T-cell (primary cell): ENCODE data around the gene RBM38. TPM values are rescaled to one million over a fixed set of nuclear protein-coding genes. Genes with fewer than 3 reads are reported as not detected.

Source experiments
- ATAC-seq, 4 experiments: fragments of 200-7000 bp in 3 of 4; fragments of 150-1000 bp in 1 of 4; cut with Tn5 transposase; replicated peaks in 1 of 4; 1 replicate in 3 of 4; 2 replicates in 1 of 4; pipeline ENCODE4 v1.10.0; 2021; ENCODE audit warnings: moderate library complexity in 3 of 4, mild to moderate bottlenecking in 2 of 4, moderate number of reproducible peaks in 1 of 4
- CTCF ChIA-PET, 2 donors: fragments of 300-600 bp; sonication (Branson Sonifier 250); formaldehyde crosslinking; loops; one replicate each; lab custom pipeline; 2022; ENCODE audit warnings: antibody characterized with exemption in 2 of 2; lab: Charles Lee
- POLR2A ChIA-PET, 2 donors: fragments of 300-600 bp; sonication (Branson Sonifier 250); formaldehyde crosslinking; loops; one replicate each; lab custom pipeline; 2022; ENCODE audit warnings: antibody characterized with exemption in 2 of 2; lab: Charles Lee
- DNase-seq, 35 experiments: peaks; one replicate each; pipeline versions ENCODE4 v3.0.0 to v3.0.0-alpha.2; 2013 to 2023
- H3K27ac ChIP-seq: one replicate; pipeline ENCODE4 v1.5.1; 2013; ENCODE audit warnings: low read length
- H3K27me3 ChIP-seq, 2 experiments: replicated peaks in 1 of 2; 1 replicate in 1 of 2; 2 replicates in 1 of 2; pipeline versions ENCODE4 v1.6.1 to v1.7.0; 2013; ENCODE audit warnings: low read length in 1 of 2, mixed read lengths in 1 of 2; ENCODE audit not compliant: control insufficient read depth in 2 of 2, insufficient read depth in 2 of 2; ENCODE audit errors: extremely low read depth in 1 of 2
- H3K36me3 ChIP-seq, 2 donors: 1 replicate in 1 of 2; 2 replicates in 1 of 2; pipeline versions ENCODE4 v1.6.1 to v1.7.0; 2013; ENCODE audit warnings: low read length in 1 of 2; ENCODE audit not compliant: control insufficient read depth in 2 of 2, insufficient read depth in 1 of 2; ENCODE audit errors: extremely low read depth in 1 of 2
- H3K4me1 ChIP-seq, 2 experiments: 1 replicate in 1 of 2; 2 replicates in 1 of 2; pipeline versions ENCODE4 v1.6.1 to v1.7.0; 2013; ENCODE audit warnings: low read length in 2 of 2, mixed read lengths in 1 of 2; ENCODE audit not compliant: insufficient read depth in 2 of 2, control insufficient read depth in 1 of 2; ENCODE audit errors: extremely low read depth in 1 of 2
- H3K4me3 ChIP-seq, 2 donors: 1 replicate in 1 of 2; 2 replicates in 1 of 2; pipeline versions ENCODE4 v1.5.1 to v1.7.0; 2013; ENCODE audit warnings: mild to moderate bottlenecking in 2 of 2, low read length in 1 of 2, moderate library complexity in 1 of 2; ENCODE audit not compliant: control insufficient read depth in 1 of 2; ENCODE audit errors: extremely low read depth in 1 of 2
- H3K9me3 ChIP-seq: 2 replicates; pipeline ENCODE4 v1.7.0; 2013
- H3K27ac Mint-ChIP-seq, 2 donors: one replicate each; pipeline ENCODE4 v1.8.0; 2020 to 2021; ENCODE audit warnings: mild to moderate bottlenecking in 2 of 2, mixed read lengths in 2 of 2
- H3K27me3 Mint-ChIP-seq, 2 donors: one replicate each; pipeline ENCODE4 v1.8.0; 2021 to 2022; ENCODE audit warnings: mixed read lengths in 2 of 2
- H3K36me3 Mint-ChIP-seq: one replicate; pipeline ENCODE4 v1.8.0; 2021; ENCODE audit warnings: mixed read lengths
- H3K4me1 Mint-ChIP-seq, 3 donors: one replicate each; pipeline ENCODE4 v1.8.0; 2020 to 2022; ENCODE audit warnings: mixed read lengths in 3 of 3, mild to moderate bottlenecking in 1 of 3
- H3K4me3 Mint-ChIP-seq, 3 donors: one replicate each; pipeline ENCODE4 v1.8.0; 2020 to 2022; ENCODE audit warnings: mild to moderate bottlenecking in 3 of 3, mixed read lengths in 3 of 3, moderate library complexity in 3 of 3
- H3K9me3 Mint-ChIP-seq, 3 donors: one replicate each; pipeline ENCODE4 v1.8.0; 2020 to 2022; ENCODE audit warnings: mixed read lengths in 3 of 3
- WGBS: methylation state at CpG from one replicate; pipeline ENCODE4 v1.1.5; 2013; ENCODE audit warnings: missing lambda C conversion rate; ENCODE audit not compliant: insufficient coverage; 5-methylcytosine and 5-hydroxymethylcytosine counted together
- total RNA-seq, 35 experiments: library from RNA in 6 of 35; stranded (reverse) in 6 of 35; fragments of 120-200 nt in 1 of 35; gene quantifications; one replicate each; pipeline versions ENCODE4 v1.2.1 to v1.2.4 and lab custom pipeline; 2013 to 2026

Gene RBM38
- total RNA-seq, 5 donors from 2014 or later (not counting 1 experiment from before 2014, with no cell fraction given): 111 to 271 (median 124) TPM

GRCh38 chr20:57433657-57434389, 42.6 kb downstream of the RBM38 start:
- Mint-ChIP-seq H3K4me3 (peak overlapping the region in 1 of 3 donors; percentile 81), H3K27me3 (no peaks in the 10 kb centered on the region), H3K36me3 (no peaks in the 10 kb centered on the region), H3K4me1 (peaks cover 66 to 74% (median 70%) of the 10 kb centered on the region in 3 donors), H3K9me3 (no peaks in the 10 kb centered on the region), H3K27ac (peak overlapping the region; percentile 83 to 88)
- Histone ChIP-seq H3K36me3 (no peaks in the 10 kb centered on the region), H3K27me3 (peaks cover 0 to 9% of the 10 kb centered on the region in 2 experiments), H3K9me3 (no peaks in the 10 kb centered on the region), H3K27ac (peak overlapping the region; percentile 84), H3K4me1 (peaks cover 50 to 75% of the 10 kb centered on the region in 2 experiments), H3K4me3 (no peak overlapping the region)
- CTCF ChIA-PET: interaction anchor here in 1 of 2 donors (1.0 kb wide), 1 partner anchor 54 kb away, joined by 3 read pairs; no protein-coding TSS in a partner anchor
- DNase-seq (peak in 13 of 35 experiments; percentile 17 to 57 (median 33)), ATAC-seq (peak; percentile 22 to 35 (median 26))
- POLR2A ChIA-PET: no interaction called here
- WGBS: 77% methylated on average over 12 of the region's 14 CpGs

GRCh38 chr20:57434390-57434700, 43.1 kb downstream of the RBM38 start:
- Mint-ChIP-seq H3K36me3 (no peaks in the 10 kb centered on the region), H3K4me1 (peaks cover 66 to 72% (median 68%) of the 10 kb centered on the region in 3 donors), H3K4me3 (peak overlapping the region in 1 of 3 donors; percentile 81), H3K27me3 (no peaks in the 10 kb centered on the region), H3K27ac (peak overlapping the region; percentile 83 to 88), H3K9me3 (no peaks in the 10 kb centered on the region)
- Histone ChIP-seq H3K4me3 (no peak overlapping the region), H3K36me3 (no peaks in the 10 kb centered on the region), H3K27me3 (peaks cover 0 to 5% of the 10 kb centered on the region in 2 experiments), H3K9me3 (no peaks in the 10 kb centered on the region), H3K27ac (no peak overlapping the region), H3K4me1 (peaks cover 48 to 70% of the 10 kb centered on the region in 2 experiments)
- DNase-seq (peak in 2 of 35 experiments; percentile 13 to 31), ATAC-seq (no peak)
- POLR2A ChIA-PET: interaction anchor here in 1 of 2 donors (1.1 kb wide), 1 partner anchor 35 kb away, joined by 3 read pairs; no protein-coding TSS in a partner anchor
- WGBS: 98% methylated on average over 9 of the region's 9 CpGs
- CTCF ChIA-PET: interaction anchor here in 1 of 2 donors (1.0 kb wide), 1 partner anchor 55 kb away, joined by 3 read pairs; no protein-coding TSS in a partner anchor

GRCh38 chr20:57435105-57435497, 43.9 kb downstream of the RBM38 start:
- Histone ChIP-seq H3K27me3 (peaks cover 0 to 5% of the 10 kb centered on the region in 2 experiments), H3K27ac (peak overlapping the region; percentile 29), H3K4me1 (peaks cover 43 to 65% of the 10 kb centered on the region in 2 experiments), H3K36me3 (no peaks in the 10 kb centered on the region), H3K4me3 (peak overlapping the region in 1 of 2 donors; percentile 17), H3K9me3 (no peaks in the 10 kb centered on the region)
- H3K4me1 Mint-ChIP-seq: peaks cover 61 to 68% (median 62%) of the 10 kb centered on the region in 3 donors
- ChIA-PET CTCF (interaction anchor here (0.7 to 1.6 kb wide), 2 partner anchors 37 to 53 kb away, joined by 4 read pairs; no protein-coding TSS in a partner anchor), POLR2A (interaction anchor here (0.6 to 1.1 kb wide), 3 partner anchors 36 to 103 kb away, joined by 3 read pairs; no protein-coding TSS in a partner anchor)
- H3K27ac Mint-ChIP-seq: peak overlapping the region; percentile 66 to 74
- H3K27me3 Mint-ChIP-seq: no peaks in the 10 kb centered on the region
- ATAC-seq: peak in 1 of 4 experiments; percentile 25
- peak overlapping the region in 1 of 3 donors; percentile 81 for H3K4me3 Mint-ChIP-seq
- 100% methylated on average over 1 of the region's 10 CpGs for WGBS
- no peaks in the 10 kb centered on the region for H3K36me3 Mint-ChIP-seq
- no peaks in the 10 kb centered on the region for H3K9me3 Mint-ChIP-seq
- no peak for DNase-seq

- Histone ChIP-seq H3K4me3 (peak overlapping the region in 1 of 2 donors; percentile 17), H3K36me3 (no peaks in the 10 kb centered on the region), H3K27ac (peak overlapping the region; percentile 29), H3K4me1 (peaks cover 43 to 65% of the 10 kb centered on the region in 2 experiments), H3K27me3 (peaks cover 0 to 7% of the 10 kb centered on the region in 2 experiments), H3K9me3 (no peaks in the 10 kb centered on the region)
- H3K27me3 Mint-ChIP-seq: no peaks in the 10 kb centered on the region
- no peaks in the 10 kb centered on the region for H3K9me3 Mint-ChIP-seq
- H3K27ac Mint-ChIP-seq: peak overlapping the region; percentile 52 to 74
- DNase-seq (peak in 23 of 35 experiments; percentile 7 to 66 (median 34)), ATAC-seq (peak; percentile 28 to 61 (median 34))
- WGBS: 44% methylated on average over 22 of the region's 25 CpGs
- peaks cover 63 to 70% (median 64%) of the 10 kb centered on the region in 3 donors for H3K4me1 Mint-ChIP-seq
- POLR2A ChIA-PET: interaction anchor here (0.7 to 1.1 kb wide), 2 partner anchors 36 to 103 kb away, joined by 3 read pairs; no protein-coding TSS in a partner anchor
- H3K4me3 Mint-ChIP-seq: peak overlapping the region in 2 of 3 donors; percentile 17 to 81
- no peaks in the 10 kb centered on the region for H3K36me3 Mint-ChIP-seq
- CTCF ChIA-PET: interaction anchor here (0.7 to 1.6 kb wide), 2 partner anchors 38 to 54 kb away, joined by 4 read pairs; no protein-coding TSS in a partner anchor
Observed at GRCh38 chr20:57435498-57436222, 44.5 kb downstream of the RBM38 start.

GRCh38 chr20:57436223-57436545, 45.0 kb downstream of the RBM38 start:
- H3K4me3 Mint-ChIP-seq: peak overlapping the region in 1 of 3 donors; percentile 81
- no peaks in the 10 kb centered on the region for H3K27me3 Mint-ChIP-seq
- no peaks in the 10 kb centered on the region for H3K9me3 Mint-ChIP-seq
- 98% methylated on average over 5 of the region's 6 CpGs for WGBS
- no peak overlapping the region for H3K4me3 ChIP-seq
- peaks cover 42 to 60% of the 10 kb centered on the region in 2 experiments for H3K4me1 ChIP-seq
- ChIA-PET CTCF (interaction anchor here in 1 of 2 donors (1.6 kb wide), 1 partner anchor 38 kb away, joined by 4 read pairs; no protein-coding TSS in a partner anchor), POLR2A (no interaction called here)
- H3K36me3 Mint-ChIP-seq: no peaks in the 10 kb centered on the region
- H3K9me3 ChIP-seq: no peaks in the 10 kb centered on the region
- H3K27ac ChIP-seq: no peak overlapping the region
- ATAC-seq (no peak), DNase-seq (no peak)
- H3K4me1 Mint-ChIP-seq: peaks cover 58 to 66% (median 59%) of the 10 kb centered on the region in 3 donors
- H3K27me3 ChIP-seq: peaks cover 0 to 7% of the 10 kb centered on the region in 2 experiments
- peak overlapping the region; percentile 25 to 27 for H3K27ac Mint-ChIP-seq
- H3K36me3 ChIP-seq: no peaks in the 10 kb centered on the region

- no peaks in the 10 kb centered on the region for H3K9me3 Mint-ChIP-seq
- H3K27ac ChIP-seq: no peak overlapping the region
- CTCF ChIA-PET: no interaction called here
- no peaks in the 10 kb centered on the region for H3K27me3 Mint-ChIP-seq
- H3K36me3 ChIP-seq: no peaks in the 10 kb centered on the region
- no peak overlapping the region for H3K4me3 ChIP-seq
- DNase-seq (no peak), ATAC-seq (no peak)
- H3K4me1 ChIP-seq: peaks cover 33 to 49% of the 10 kb centered on the region in 2 experiments
- POLR2A ChIA-PET: no interaction called here
- 80% methylated on average over 9 of the region's 9 CpGs for WGBS
- H3K36me3 Mint-ChIP-seq: no peaks in the 10 kb centered on the region
- no peak overlapping the region for H3K4me3 Mint-ChIP-seq
- peak overlapping the region in 1 of 2 donors; percentile 70 for H3K27ac Mint-ChIP-seq
- H3K4me1 Mint-ChIP-seq: peaks cover 48 to 55% (median 48%) of the 10 kb centered on the region in 3 donors
- H3K27me3 ChIP-seq: peaks cover 0 to 7% of the 10 kb centered on the region in 2 experiments
- H3K9me3 ChIP-seq: no peaks in the 10 kb centered on the region
Observed at GRCh38 chr20:57437267-57437666, 46.1 kb downstream of the RBM38 start.
